Right lobe of liver (tissue), 6 donors: ENCODE results near the gene TTC12. TPM values are rescaled to one million over a fixed set of nuclear protein-coding genes. Genes with fewer than 3 reads are reported as not detected.

Experiments
- ATAC-seq, 4 donors: fragments of 200-7000 bp; cut with Tn5 transposase; one replicate each; pipeline ENCODE4 v1.9.1; 2020; ENCODE audit warnings: mild to moderate bottlenecking in 4 of 4, moderate library complexity in 4 of 4
- DNase-seq, 3 donors: peaks; one replicate each; pipeline ENCODE4 v3.0.0-alpha.2; 2020
- H3K27ac ChIP-seq, 3 donors: fragments of 200-600 bp; one replicate each; pipeline ENCODE4 v1.8.0; 2022
- H3K27me3 ChIP-seq, 2 donors: fragments of 200-600 bp; one replicate each; pipeline ENCODE4 v1.8.0; 2022
- H3K36me3 ChIP-seq, 4 donors: fragments of 200-600 bp; sonication (generic) in 1 of 4; one replicate each; pipeline versions ENCODE4 v1.5.1 to v1.8.0; 2017 to 2022; ENCODE audit warnings: control low read depth in 1 of 4
- H3K4me1 ChIP-seq, 4 donors: fragments of 200-600 bp; sonication (generic) in 1 of 4; one replicate each; pipeline versions ENCODE4 v1.5.1 to v1.8.0; 2017 to 2022; ENCODE audit warnings: control low read depth in 1 of 4
- H3K4me3 ChIP-seq, 3 donors: fragments of 200-600 bp; one replicate each; pipeline ENCODE4 v1.8.0; 2022
- H3K9me3 ChIP-seq, 4 donors: fragments of 200-600 bp; sonication (generic) in 1 of 4; one replicate each; pipeline versions ENCODE4 v1.5.1 to v1.8.0; 2017 to 2022; ENCODE audit warnings: control low read depth in 1 of 4
- CTCF ChIP-seq, 4 donors: fragments of 200-600 bp in 3 of 4; fragments of 450-650 bp in 1 of 4; IDR thresholded peaks; one replicate each; pipeline versions ENCODE4 v1.5.1 to v1.8.0; 2016 to 2022; ENCODE audit warnings: antibody characterized with exemption in 4 of 4, mild to moderate bottlenecking in 2 of 4
- POLR2A ChIP-seq: fragments of 450-650 bp; IDR thresholded peaks from one replicate; pipeline ENCODE4 v1.6.1; 2017; ENCODE audit warnings: antibody characterized with exemption, mild to moderate bottlenecking
- WGBS: methylation state at CpG from one replicate; pipeline ENCODE4 v1.1.6; 2018; ENCODE audit warnings: low coverage, low lambda C conversion rate; ENCODE audit not compliant: insufficient coverage; ENCODE audit errors: missing lambda C conversion rate; 5-methylcytosine and 5-hydroxymethylcytosine counted together
- intact Hi-C, 2 donors: fragments of 100-400 bp; cut with DNase I; formaldehyde crosslinking; loops; one replicate each; pipeline versions ENCODE4 v1.11.2 to v1.14.1; 2022
- total RNA-seq, 6 experiments: library from RNA; depleted of rRNA in 2 of 6; stranded (reverse); fragments of >200 nt in 2 of 6; fragmentation: NEBNext Ultra II Directional in 3 of 6; extraction: Animal tissue kit (Norgen Biotek cat#: 25700) in 3 of 6; gene quantifications; one replicate each; pipeline versions ENCODE4 v1.1.0 to v1.2.4, GENCODE V29; 2016 to 2023
- donor health status: DM: no; HTN: yes; CAD: no.
- donor health status: DM: no; HTN: no; CAD: no.
- donor health status: DM: no; HTN: no; CAD: no.
- donor health status: DM: no; HTN: yes; CAD: no.
- donor health status: DM: no; HTN: yes; CAD: no.

The TTC12 gene
- total RNA-seq, 6 experiments from 2014 or later, result 5.1 to 8.9 (median 7.2) TPM

DNA sequence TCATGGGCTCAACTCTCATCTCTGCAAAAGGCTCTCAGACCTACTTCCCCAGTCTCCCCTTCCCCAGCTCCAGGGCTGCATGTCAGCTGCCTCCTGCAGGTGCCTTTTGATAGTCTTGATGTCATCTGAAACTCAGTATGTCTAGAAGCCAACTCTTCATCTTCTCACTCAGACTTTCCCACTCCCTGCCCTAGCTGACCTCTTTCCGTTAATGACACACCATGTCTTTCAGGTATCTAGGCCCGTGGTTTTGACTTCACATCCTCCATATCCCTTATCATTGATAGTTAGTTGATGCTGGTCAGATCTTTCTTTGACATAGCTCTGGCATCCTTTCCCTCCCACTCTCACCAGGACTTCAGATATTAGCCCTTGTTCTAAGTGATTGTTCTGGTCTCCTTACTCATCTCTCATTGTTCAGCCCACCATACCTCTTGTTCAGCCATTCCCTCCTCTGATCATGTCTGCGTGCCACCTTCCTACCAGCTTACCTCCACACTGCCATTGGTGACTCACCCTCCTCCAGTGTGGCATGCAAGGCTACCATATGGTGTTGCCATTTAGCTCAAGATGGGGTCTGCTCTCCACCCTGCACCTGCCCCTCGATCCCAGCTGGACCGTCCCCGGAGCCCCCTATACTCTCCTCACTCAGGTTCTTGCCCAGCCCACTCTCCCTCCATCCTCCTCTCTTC, 18.4 kb downstream of the TTC12 start:
- ATAC-seq, result no peak
- Histone ChIP-seq H3K36me3 (peaks cover 0 to 12% (median 2%) of the 10 kb centered on the region in 4 donors), H3K4me3 (no peak overlapping the region), H3K4me1 (no peaks in the 10 kb centered on the region), H3K27me3 (no peaks in the 10 kb centered on the region), H3K27ac (no peak overlapping the region), H3K9me3 (no peaks in the 10 kb centered on the region)
- 84% methylated on average over 5 of the region's 6 CpGs for WGBS
- DNase-seq, result no peak
- intact Hi-C loops, result no loop called here
- no peak for TF ChIP-seq POLR2A
- TF ChIP-seq CTCF (IDR thresholded peaks at IDR 0.05), result no peak

DNA sequence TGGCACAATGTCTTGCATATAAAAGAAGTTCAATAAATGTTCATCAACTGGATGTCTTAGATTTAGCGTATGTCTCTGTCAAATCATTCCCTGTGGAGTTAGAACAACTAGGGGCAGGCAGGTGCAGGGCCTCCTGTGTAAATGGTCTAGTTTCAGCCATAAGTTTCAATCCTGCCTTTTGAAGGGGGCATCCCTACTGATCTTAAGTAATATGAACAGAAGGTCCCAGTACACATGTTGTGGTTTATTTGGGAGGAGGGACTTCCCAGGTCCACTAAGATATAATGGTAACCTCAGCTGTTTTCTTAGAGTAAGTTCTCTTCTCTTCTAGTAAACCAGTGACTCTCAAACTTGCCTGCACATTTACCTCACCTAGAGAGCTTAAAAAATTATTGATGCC, 19.8 kb downstream of the TTC12 start:
- no peaks in the 10 kb centered on the region for H3K9me3 ChIP-seq
- no peaks in the 10 kb centered on the region for H3K4me1 ChIP-seq
- DNase-seq (no peak), ATAC-seq (no peak)
- H3K36me3 ChIP-seq, result peaks cover 0 to 12% (median under 1%) of the 10 kb centered on the region in 4 donors
- intact Hi-C loops, result no loop called here
- no peak for TF ChIP-seq POLR2A
- TF ChIP-seq CTCF (IDR thresholded peaks at IDR 0.05), result no peak
- H3K27ac ChIP-seq, result no peak overlapping the region
- H3K27me3 ChIP-seq, result no peaks in the 10 kb centered on the region
- no peak overlapping the region for H3K4me3 ChIP-seq
- 100% methylated on average over 1 of the region's 1 CpG for WGBS

DNA sequence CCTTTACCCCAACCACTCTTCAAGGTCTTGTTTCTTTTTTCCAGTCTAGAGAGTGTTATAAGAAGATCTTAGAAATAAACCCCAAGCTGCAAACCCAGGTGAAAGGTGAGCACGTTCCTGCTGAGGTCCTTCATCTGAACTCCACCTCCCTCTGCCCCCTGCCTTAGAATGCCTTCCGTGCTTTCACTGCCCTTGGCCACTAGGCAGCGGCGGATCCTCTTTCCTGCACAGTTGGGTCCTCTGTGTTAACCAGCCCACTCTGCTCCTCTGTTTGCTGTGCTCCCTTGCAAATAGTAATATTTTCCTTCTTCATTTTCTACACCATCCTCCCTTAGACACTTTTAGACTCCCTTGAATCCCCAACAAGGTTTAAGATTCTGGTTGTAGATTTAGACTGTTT, 24.3 kb downstream of the TTC12 start:
- H3K4me1 ChIP-seq, result no peaks in the 10 kb centered on the region
- WGBS, result 81% methylated on average over 4 of the region's 4 CpGs
- no peak for ATAC-seq
- no peak for DNase-seq
- peaks cover 0 to 15% (median 2%) of the 10 kb centered on the region in 4 donors for H3K36me3 ChIP-seq
- intact Hi-C loops, result no loop called here
- no peak overlapping the region for H3K27ac ChIP-seq
- no peaks in the 10 kb centered on the region for H3K9me3 ChIP-seq
- H3K4me3 ChIP-seq, result no peak overlapping the region
- no peaks in the 10 kb centered on the region for H3K27me3 ChIP-seq
- TF ChIP-seq CTCF (IDR thresholded peaks at IDR 0.05), result no peak
- no peak for TF ChIP-seq POLR2A

- Histone ChIP-seq H3K4me3 (no peak overlapping the region), H3K27ac (no peak overlapping the region), H3K9me3 (no peaks in the 10 kb centered on the region), H3K27me3 (no peaks in the 10 kb centered on the region), H3K4me1 (no peaks in the 10 kb centered on the region), H3K36me3 (peaks cover 0 to 15% (median 2%) of the 10 kb centered on the region in 4 donors)
- intact Hi-C loops, result no loop called here
- ATAC-seq (no peak), DNase-seq (no peak)
- TF ChIP-seq POLR2A, result no peak
- no peak for TF ChIP-seq CTCF (IDR thresholded peaks at IDR 0.05)
- 100% methylated on average over 1 of the region's 6 CpGs for WGBS
These were observed 25.7 kb downstream of the TTC12 start for GRCh38 chr11:113339929-113340589.
